PC-3 (cell line): Measurements from ENCODE around the gene VAMP8. TPM values are rescaled to one million over a fixed set of nuclear protein-coding genes. Genes with fewer than 3 reads are reported as not detected.
"Not testable (repeated sequence)": the region's sequence is repeated elsewhere in the genome, so short reads cannot be mapped to it uniquely, and the experiment has no call there.

ENCODE experiments used
- ATAC-seq: fragments of 200-7000 bp; cut with Tn5 transposase; 2 replicates; pipeline ENCODE4 v1.9.1; 2020; ENCODE audit warnings: mild to moderate bottlenecking, moderate library complexity
- BruUV-seq: library from RNA; stranded (reverse); fragments of 400-500 nt; replicated peaks from 2 replicates; lab custom pipeline; 2021; lab: Mats Ljungman, UMichigan
- CTCF ChIA-PET: fragments of 300-600 bp; sonication (Branson Sonifier 250); formaldehyde crosslinking; loops from one replicate; lab custom pipeline; 2022; ENCODE audit warnings: antibody characterized with exemption; lab: Charles Lee
- POLR2A ChIA-PET: fragments of 300-600 bp; sonication (Branson Sonifier 250); formaldehyde crosslinking; loops from one replicate; lab custom pipeline; 2022; ENCODE audit warnings: antibody characterized with exemption; ENCODE audit not compliant: unreplicated experiment; lab: Charles Lee
- DNase-seq: peaks from one replicate; pipeline ENCODE4 v3.0.0-alpha.2; 2015
- H2AFZ ChIP-seq: fragments of 300-600 bp; sonication (generic); 2 replicates; pipeline ENCODE4 v1.6.0; 2016; ENCODE audit warnings: antibody characterized with exemption, low read length
- H3F3A ChIP-seq: fragments of 300-600 bp; sonication (generic); one replicate; pipeline ENCODE4 v1.6.0; 2017; ENCODE audit warnings: antibody characterized with exemption, low read length, control low read depth, mild to moderate bottlenecking; ENCODE audit not compliant: unreplicated experiment
- H3K27ac ChIP-seq: fragments of 300-600 bp; sonication (generic); 2 replicates; pipeline ENCODE4 v1.5.1; 2016; ENCODE audit warnings: mild to moderate bottlenecking, low read length
- H3K27me3 ChIP-seq: fragments of 300-600 bp; sonication (generic); 2 replicates; pipeline ENCODE4 v1.6.1; 2016; ENCODE audit warnings: low read length, mixed read lengths
- H3K36me3 ChIP-seq: fragments of 300-600 bp; sonication (generic); 2 replicates; pipeline ENCODE4 v1.6.1; 2016; ENCODE audit warnings: low read depth, mixed run types, low read length, mixed read lengths
- H3K4me1 ChIP-seq: fragments of 300-600 bp; sonication (generic); 2 replicates; pipeline ENCODE4 v1.5.1; 2016; ENCODE audit warnings: low read length; ENCODE audit not compliant: insufficient read depth
- H3K4me2 ChIP-seq: fragments of 300-600 bp; sonication (generic); 2 replicates; pipeline ENCODE4 v1.6.0; 2016; ENCODE audit warnings: low read length
- H3K4me3 ChIP-seq: fragments of 300-600 bp; sonication (generic); 2 replicates; pipeline ENCODE4 v1.5.1; 2016; ENCODE audit warnings: mild to moderate bottlenecking, low read length, mixed read lengths
- H3K79me2 ChIP-seq: fragments of 300-600 bp; sonication (generic); 2 replicates; pipeline ENCODE4 v1.6.1; 2017; ENCODE audit warnings: low read length, mixed read lengths
- H3K9ac ChIP-seq: fragments of 300-600 bp; sonication (generic); 2 replicates; pipeline ENCODE4 v1.6.0; 2016; ENCODE audit warnings: mild to moderate bottlenecking, low read length
- H3K9me2 ChIP-seq: fragments of 300-600 bp; sonication (generic); replicated peaks from 2 replicates; pipeline ENCODE4 v1.6.1; 2016; ENCODE audit warnings: mixed run types, low read length, mixed read lengths
- H3K9me3 ChIP-seq: fragments of 300-600 bp; sonication (generic); 2 replicates; pipeline ENCODE4 v1.6.1; 2016; ENCODE audit warnings: low read length, mixed read lengths
- H4K20me1 ChIP-seq: fragments of 300-600 bp; sonication (generic); 2 replicates; pipeline ENCODE4 v1.6.1; 2016; ENCODE audit warnings: low read length, mixed read lengths
- CTCF ChIP-seq: fragments of 300-600 bp; sonication (generic); conservative IDR thresholded peaks from 2 replicates; pipeline ENCODE4 v1.5.1; 2017; ENCODE audit warnings: antibody characterized with exemption, low read depth, mild to moderate bottlenecking, low read length
- EZH2 ChIP-seq: fragments of 300-600 bp; sonication (generic); IDR thresholded peaks from one replicate; pipeline ENCODE4 v1.6.1; 2017; ENCODE audit warnings: antibody characterized with exemption, mild to moderate bottlenecking, low read length; ENCODE audit not compliant: unreplicated experiment
- EZH2phosphoT487 ChIP-seq: fragments of 300-600 bp; sonication (generic); IDR thresholded peaks from 2 replicates; pipeline ENCODE4 v1.6.1; 2018; ENCODE audit warnings: mild to moderate bottlenecking, antibody characterized with exemption, low read length, borderline replicate concordance
- intact Hi-C: fragments of 100-400 bp; cut with micrococcal nuclease; formaldehyde crosslinking; loops from 2 replicates; pipeline ENCODE4 v1.9.0; 2023
- total RNA-seq: library from RNA; depleted of rRNA; stranded (reverse); fragments of >200 nt; gene quantifications from 2 replicates; pipeline ENCODE4 v1.2.3, GENCODE V29; 2014

The VAMP8 gene
- total RNA-seq, 1 experiment from 2014 or later: 142 TPM

DNA sequence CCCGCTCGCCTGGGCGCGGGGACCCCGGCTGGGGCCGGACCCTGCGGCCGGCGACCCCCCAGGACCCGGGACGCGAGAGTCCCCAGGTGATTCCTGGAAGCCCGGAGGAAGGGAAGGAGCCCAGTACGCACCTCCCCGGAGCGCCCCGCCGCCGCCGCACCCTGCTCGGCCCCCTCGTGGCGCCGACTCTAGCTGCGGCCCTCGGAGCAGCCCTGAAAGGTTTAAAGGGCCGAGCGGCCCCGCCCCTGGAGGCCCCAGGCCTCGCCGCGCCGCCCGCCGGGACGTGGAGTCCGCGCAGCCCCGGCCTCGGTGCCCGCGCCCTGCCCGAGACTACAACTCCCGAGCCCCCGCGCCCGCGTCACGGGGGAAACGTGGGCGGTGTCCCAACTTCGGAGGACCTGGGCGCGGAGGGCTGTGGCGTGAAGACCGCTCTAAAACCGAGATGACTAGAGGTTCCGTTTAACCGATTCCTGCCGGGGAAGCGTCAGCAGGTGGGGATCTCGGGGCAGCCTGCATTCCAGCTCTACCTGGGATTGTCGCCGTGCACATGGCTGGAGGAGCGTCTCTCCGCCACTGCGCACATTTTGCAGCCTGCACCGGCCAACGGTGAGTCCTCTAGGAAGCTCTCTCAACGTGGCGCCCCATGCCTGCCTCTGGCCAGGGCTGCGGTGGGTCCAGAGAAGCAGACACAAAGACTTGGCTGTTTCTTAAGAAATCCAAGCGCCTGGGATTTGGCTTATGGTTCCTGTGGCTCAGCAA is 25.3 kb downstream of the VAMP8 start, which contains the start of gene TMEM150A:
Gene TMEM150A, minus strand, starts transcription at position 223 of the 759 bp plus-strand sequence. CDS start 750 bp downstream, outside the sequence.
- no peaks in the 10 kb centered on the region for H3F3A ChIP-seq
- H3K4me3 ChIP-seq: peak within 1 kb of the TSS; percentile 79
- H3K9me2 ChIP-seq: no peaks in the 10 kb centered on the region
- CTCF ChIA-PET: interaction anchor here (0.5 kb wide), 1 partner anchor 61 kb away, joined by 3 read pairs; no protein-coding TSS in a partner anchor
- H3K27ac ChIP-seq: peak within 1 kb of the TSS; percentile 6; the same call in 1 of the 2 replicates
- peaks cover 4% of the 10 kb centered on the region; the same call in 1 of the 2 replicates for H3K4me1 ChIP-seq
- DNase-seq: peak; percentile 91
- intact Hi-C loops: loop anchor here (1.0 to 5.0 kb wide), 4 partner anchors 9 to 275 kb away; partner anchors contain the start of genes GGCX, TGOLN2 and VAMP5
- H3K36me3 ChIP-seq: peaks cover 3% of the 10 kb centered on the region; the same call in 1 of the 2 replicates
- no peaks in the 10 kb centered on the region for H3K79me2 ChIP-seq
- TF ChIP-seq EZH2 (no peak), EZH2phosphoT487 (no peak), CTCF (no peak; the same call in 1 of the 2 replicates)
- no peaks in the 10 kb centered on the region for H3K9me3 ChIP-seq
- no peaks in the 10 kb centered on the region for H4K20me1 ChIP-seq
- H3K4me2 ChIP-seq: peak within 1 kb of the TSS; percentile 95
- BruUV-seq: TSS peak; percentile 32
- peak within 1 kb of the TSS; percentile 64 for H3K9ac ChIP-seq
- POLR2A ChIA-PET: no interaction called here
- H3K27me3 ChIP-seq: no peaks in the 10 kb centered on the region
- ATAC-seq: peak; percentile 94
- H2AFZ ChIP-seq: peak within 1 kb of the TSS; percentile 88

DNA sequence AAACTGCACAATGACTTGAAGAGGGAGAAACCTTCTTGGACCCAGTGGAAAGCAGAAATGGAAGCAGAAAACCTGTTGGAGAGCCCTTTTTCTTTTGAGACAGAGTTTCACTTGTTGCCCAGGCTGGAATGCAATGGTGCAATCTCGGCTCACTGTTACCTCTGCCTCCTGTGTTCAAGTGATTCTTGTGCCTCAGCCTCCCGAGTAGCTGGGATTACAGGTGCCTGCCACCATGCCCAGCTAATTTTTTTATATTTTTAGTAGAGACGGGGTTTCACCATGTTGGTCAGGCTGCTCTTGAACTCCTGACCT is 26.7 kb downstream of the VAMP8 start:
- DNase-seq, H3K36me3 ChIP-seq, H4K20me1 ChIP-seq, H3K27me3 ChIP-seq, H3K9me3 ChIP-seq, BruUV-seq, H3K9ac ChIP-seq, POLR2A ChIA-PET, H3K9me2 ChIP-seq, H3K79me2 ChIP-seq, H3F3A ChIP-seq, H3K27ac ChIP-seq, H2AFZ ChIP-seq, H3K4me1 ChIP-seq, ATAC-seq, CTCF ChIA-PET: not testable (repeated sequence)
- H3K4me2 ChIP-seq: peak overlapping the region; percentile 95
- intact Hi-C loops: loop anchor here (5.0 kb wide), 1 partner anchor 277 kb away; the partner anchor contains the start of gene TGOLN2
- H3K4me3 ChIP-seq: peak overlapping the region; percentile 79; the same call in 1 of the 2 replicates

DNA sequence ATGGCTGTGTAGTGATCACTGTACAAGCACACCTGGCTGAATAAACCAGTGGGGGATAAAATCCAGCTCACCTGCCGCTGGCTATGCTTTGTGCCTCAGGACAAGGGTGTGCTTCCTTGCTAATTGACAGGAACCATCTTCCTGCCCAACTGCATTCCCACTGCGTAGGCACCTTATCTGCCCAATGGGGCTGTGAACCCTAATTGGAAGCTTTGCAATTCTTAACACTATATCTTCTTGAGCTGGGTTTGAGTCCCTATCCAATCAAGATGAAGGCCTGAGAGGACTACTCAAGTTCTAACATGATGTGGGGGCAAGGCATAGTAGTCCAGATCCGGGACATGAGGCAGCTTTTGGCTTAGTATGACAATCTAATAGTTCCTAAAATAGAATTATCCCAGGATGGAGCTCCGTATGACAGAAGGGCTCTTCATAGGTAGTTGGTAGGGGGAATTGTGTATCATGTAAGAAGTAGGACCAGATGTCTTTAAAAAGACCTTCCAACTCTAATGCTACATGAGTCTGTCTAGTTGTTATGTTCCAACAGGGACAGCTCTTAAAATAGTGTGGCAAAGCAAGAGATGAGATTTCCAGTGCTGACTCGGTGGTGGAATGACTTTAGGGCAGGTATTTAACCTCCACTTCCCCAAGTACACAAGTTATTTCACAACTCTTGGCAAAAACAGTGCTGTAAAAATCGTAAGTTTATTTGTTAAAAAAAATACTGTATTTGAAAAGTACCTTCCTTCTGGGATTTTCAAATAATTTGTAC is 27.4 kb downstream of the VAMP8 start:
- Histone ChIP-seq H3K4me2 (peak overlapping the region; percentile 20), H3K9ac (no peak overlapping the region), H3K79me2 (peaks cover 11% of the 10 kb centered on the region; the same call in 1 of the 2 replicates), H4K20me1 (no peaks in the 10 kb centered on the region), H3F3A (no peaks in the 10 kb centered on the region), H3K27me3 (no peaks in the 10 kb centered on the region), H3K4me1 (peaks cover 4% of the 10 kb centered on the region; the same call in 1 of the 2 replicates), H2AFZ (no peak overlapping the region), H3K9me3 (no peaks in the 10 kb centered on the region), H3K27ac (no peak overlapping the region), H3K9me2 (no peaks in the 10 kb centered on the region), H3K36me3 (peaks cover 5% of the 10 kb centered on the region; the same call in 1 of the 2 replicates), H3K4me3 (no peak overlapping the region)
- TF ChIP-seq EZH2phosphoT487 (no peak), EZH2 (no peak), CTCF (no peak)
- BruUV-seq: no TSS peak
- no peak for ATAC-seq
- intact Hi-C loops: loop anchor here (5.0 kb wide), 1 partner anchor 277 kb away; the partner anchor contains the start of gene TGOLN2
- ChIA-PET POLR2A (interaction anchor here (0.7 kb wide), 1 partner anchor 12 kb away, joined by 5 read pairs; no protein-coding TSS in a partner anchor), CTCF (no interaction called here)
- DNase-seq: no peak
